Breast epithelium (tissue), 3 donors: ENCODE results near the gene PTPN4.

Experiments
- CTCF ChIP-seq, 3 donors: fragments of 450-650 bp; IDR thresholded peaks; one replicate each; pipeline ENCODE4 v1.5.1; 2016 to 2017; ENCODE audit warnings: antibody characterized with exemption in 3 of 3, mild to moderate bottlenecking in 3 of 3, moderate library complexity in 3 of 3
- POLR2A ChIP-seq: fragments of 450-650 bp; IDR thresholded peaks from one replicate; pipeline ENCODE4 v1.6.1; 2016; ENCODE audit warnings: antibody characterized with exemption, mild to moderate bottlenecking, moderate library complexity

- TF ChIP-seq POLR2A (no peak), CTCF (IDR thresholded peaks at IDR 0.05) (no peak)
These were observed 267.2 kb downstream of the PTPN4 start for GRCh38 chr2:120026890-120027289.
